ENCODE measurements around the gene C22orf23. TPM values are rescaled to one million over a fixed set of nuclear protein-coding genes. Genes with fewer than 3 reads are reported as not detected.

The C22orf23 gene
- total and polyA plus RNA-seq, 2 donors (not counting 1 experiment from before 2014, with no cell fraction given) = not detected

DNA sequence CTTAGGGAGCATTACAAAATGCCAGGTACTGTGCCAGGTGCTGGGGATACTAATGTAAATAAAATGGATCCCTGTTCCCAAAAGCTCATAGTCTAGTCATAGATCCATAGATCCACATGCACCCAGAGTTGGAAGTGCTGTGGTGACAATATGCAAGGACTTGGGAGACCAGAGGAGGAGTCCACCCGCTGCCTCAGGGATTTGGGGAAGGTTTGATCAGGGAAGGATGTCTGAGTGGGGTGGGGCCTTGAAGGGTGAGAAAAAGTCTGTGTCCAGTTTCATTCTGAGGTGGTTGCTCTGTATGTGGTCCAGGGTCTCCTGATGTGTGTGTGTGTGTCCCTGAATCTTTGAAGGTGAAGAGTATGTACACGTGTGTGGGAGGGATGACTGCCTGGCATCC, 21.8 kb upstream of the C22orf23 start:
- no peak for TF ChIP-seq CTCF (IDR thresholded peaks at IDR 0.05)
- TF ChIP-seq EZH2 (IDR thresholded peaks at IDR 0.05; ENCODE audit: borderline replicate concordance, insufficient read depth, low read depth, low read length, poor library complexity, severe bottlenecking) = no peak
- H2AFZ ChIP-seq (ENCODE audit: insufficient read depth, low read depth, low read length, poor library complexity, severe bottlenecking) = no peak overlapping the region
- no peaks in the 10 kb centered on the region for H3K9me3 Mint-ChIP-seq (ENCODE audit: insufficient read depth)
- no peaks in the 10 kb centered on the region for H3K27me3 ChIP-seq (replicated peaks in 1 of 4; ENCODE audit: control extremely low read depth in 1 of 4, control insufficient read depth in 3 of 4, insufficient read depth in 4 of 4, low read length in 3 of 4)
- ATAC-seq (ENCODE audit: low read depth) (no peak), DNase-seq (no peak)
- H3K4me1 ChIP-seq (ENCODE audit: control insufficient read depth in 2 of 2, insufficient read depth in 2 of 2, low read length in 2 of 2) = no peaks in the 10 kb centered on the region
- no peak overlapping the region for H3K4me3 Mint-ChIP-seq
- H3K27ac Mint-ChIP-seq = no peak overlapping the region
- whole genome bisulfite sequencing (ENCODE audit: insufficient coverage) = 96% methylated on average over 2 of the region's 2 CpGs
- H3K79me2 ChIP-seq (ENCODE audit: control insufficient read depth, insufficient read depth, low read length) = no peaks in the 10 kb centered on the region
- no peak overlapping the region for H3K4me3 ChIP-seq (ENCODE audit: control extremely low read depth in 1 of 5, extremely low read depth in 1 of 5, insufficient read depth in 1 of 5, low read depth in 2 of 5, low read length in 4 of 5)
- no peaks in the 10 kb centered on the region for H3K4me1 Mint-ChIP-seq
- H3K27me3 Mint-ChIP-seq = no peaks in the 10 kb centered on the region
- H3K9me3 ChIP-seq (ENCODE audit: control extremely low read depth in 1 of 3, control insufficient read depth in 2 of 3, insufficient read depth in 1 of 3, low read length in 2 of 3) = no peaks in the 10 kb centered on the region
- POLR2A ChIA-PET = no interaction called here
- intact Hi-C loops (cut with micrococcal nuclease) = no loop called here
- no peaks in the 10 kb centered on the region for H4K20me1 ChIP-seq (ENCODE audit: control insufficient read depth, insufficient read depth, low read length, poor library complexity, severe bottlenecking)
- H3K4me2 ChIP-seq (replicated peaks; ENCODE audit: low read depth, low read length, poor library complexity, severe bottlenecking) = no peak overlapping the region
- peaks cover 5 to 15% of the 10 kb centered on the region in 2 experiments for H3K36me3 ChIP-seq (replicated peaks in 1 of 2; ENCODE audit: control extremely low read depth in 1 of 2, control insufficient read depth in 1 of 2, extremely low read depth in 1 of 2, insufficient read depth in 2 of 2, low read length in 1 of 2)
- CTCF ChIA-PET = no interaction called here
- H3K27ac ChIP-seq (ENCODE audit: low read length in 2 of 2) = no peak overlapping the region
- no peak overlapping the region for H3K9ac ChIP-seq (ENCODE audit: low read length)

GRCh38 chr22:37973271-37974170, 20.1 kb upstream of the C22orf23 start:
- H4K20me1 ChIP-seq (ENCODE audit: control insufficient read depth, insufficient read depth, low read length, poor library complexity, severe bottlenecking) = no peaks in the 10 kb centered on the region
- no peak overlapping the region for H3K9ac ChIP-seq (ENCODE audit: low read length)
- H3K4me2 ChIP-seq (replicated peaks; ENCODE audit: low read depth, low read length, poor library complexity, severe bottlenecking) = no peak overlapping the region
- H3K36me3 ChIP-seq (replicated peaks in 1 of 2; ENCODE audit: control extremely low read depth in 1 of 2, control insufficient read depth in 1 of 2, extremely low read depth in 1 of 2, insufficient read depth in 2 of 2, low read length in 1 of 2) = peaks cover 5 to 25% of the 10 kb centered on the region in 2 experiments
- H3K27me3 Mint-ChIP-seq = no peaks in the 10 kb centered on the region
- H3K79me2 ChIP-seq (ENCODE audit: control insufficient read depth, insufficient read depth, low read length) = no peaks in the 10 kb centered on the region
- no peak overlapping the region for H3K4me3 ChIP-seq (ENCODE audit: control extremely low read depth in 1 of 5, extremely low read depth in 1 of 5, insufficient read depth in 1 of 5, low read depth in 2 of 5, low read length in 4 of 5)
- H3K4me1 Mint-ChIP-seq = no peaks in the 10 kb centered on the region
- ChIA-PET POLR2A (no interaction called here), CTCF (no interaction called here)
- no peaks in the 10 kb centered on the region for H3K9me3 ChIP-seq (ENCODE audit: control extremely low read depth in 1 of 3, control insufficient read depth in 2 of 3, insufficient read depth in 1 of 3, low read length in 2 of 3)
- H3K27ac ChIP-seq (ENCODE audit: low read length in 2 of 2) = no peak overlapping the region
- H3K27me3 ChIP-seq (replicated peaks in 1 of 4; ENCODE audit: control extremely low read depth in 1 of 4, control insufficient read depth in 3 of 4, insufficient read depth in 4 of 4, low read length in 3 of 4) = no peaks in the 10 kb centered on the region
- 97% methylated on average over 33 of the region's 33 CpGs for WGBS (ENCODE audit: insufficient coverage)
- no peaks in the 10 kb centered on the region for H3K4me1 ChIP-seq (ENCODE audit: control insufficient read depth in 2 of 2, insufficient read depth in 2 of 2, low read length in 2 of 2)
- no peaks in the 10 kb centered on the region for H3K9me3 Mint-ChIP-seq (ENCODE audit: insufficient read depth)
- ATAC-seq (ENCODE audit: low read depth) = no peak
- no peak overlapping the region for H3K27ac Mint-ChIP-seq
- H3K4me3 Mint-ChIP-seq = no peak overlapping the region
- H2AFZ ChIP-seq (ENCODE audit: insufficient read depth, low read depth, low read length, poor library complexity, severe bottlenecking) = no peak overlapping the region
- intact Hi-C loops (cut with micrococcal nuclease) = no loop called here
- TF ChIP-seq CTCF (IDR thresholded peaks at IDR 0.05) (no peak), EZH2 (IDR thresholded peaks at IDR 0.05; ENCODE audit: borderline replicate concordance, insufficient read depth, low read depth, low read length, poor library complexity, severe bottlenecking) (no peak)
- no peak for DNase-seq

Data from B cell (primary cell).